ENCODE measurements around the gene CFAP45.

DNA sequence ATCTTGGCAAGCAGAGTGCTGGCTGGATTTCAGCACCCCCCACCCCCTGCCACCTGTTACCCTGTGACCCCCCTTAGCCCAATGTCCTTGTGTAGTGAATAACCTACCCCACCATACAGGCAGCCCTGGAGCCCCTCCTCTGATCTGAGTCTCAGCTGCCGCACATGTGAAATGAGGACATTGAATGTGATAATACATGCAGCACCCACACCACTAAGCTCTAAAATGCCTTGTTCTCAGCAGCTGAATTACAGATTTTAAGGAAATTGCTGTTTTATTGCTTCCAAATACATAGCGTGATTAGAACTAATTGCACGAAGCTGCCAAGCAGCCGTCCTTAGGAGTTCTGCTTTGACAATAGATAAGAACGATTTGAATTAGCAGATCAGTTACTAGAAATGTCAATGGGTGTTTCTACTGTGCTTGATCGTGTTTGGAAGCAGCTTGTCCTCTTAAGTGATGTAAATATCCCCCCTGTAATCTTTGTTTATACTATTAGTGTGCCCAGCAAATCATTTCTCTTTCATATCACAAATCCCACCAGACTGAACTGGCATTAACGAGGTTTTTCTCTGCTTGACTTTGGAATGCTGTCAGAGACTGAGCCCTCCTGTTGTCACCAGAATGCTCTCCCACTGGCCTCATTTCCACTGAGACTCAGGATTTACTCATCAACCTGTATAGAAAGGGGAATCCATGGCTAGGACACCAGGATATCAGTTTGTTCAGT is 68.4 kb downstream of the CFAP45 start:
- no peak for TF ChIP-seq CTCF (IDR thresholded peaks at IDR 0.05; ENCODE audit: low read length)
- no peak for TF ChIP-seq EZH2 (IDR thresholded peaks at IDR 0.05; ENCODE audit: borderline replicate concordance, low read length)
